NOMO-1 (cell line): ENCODE data around the gene SGK1.

Experiments used
- DNase-seq, 2 experiments: peaks; one replicate each; lab custom pipeline; 2025; ENCODE audit not compliant: unreplicated experiment in 2 of 2; lab: John Stamatoyannopoulos, UW

The SGK1 gene

GRCh38 chr6:134138226-134138975, 179.5 kb downstream of the SGK1 start:
- DNase-seq = no peak

- no peak for DNase-seq
These were observed 183.3 kb downstream of the SGK1 start for GRCh38 chr6:134134654-134135053.

GRCh38 chr6:134132494-134133141, 185.3 kb downstream of the SGK1 start:
- no peak for DNase-seq

- DNase-seq = no peak
These were observed 186.3 kb downstream of the SGK1 start for GRCh38 chr6:134131530-134132139.

- DNase-seq = no peak
These were observed 189.8 kb downstream of the SGK1 start for GRCh38 chr6:134128146-134128545.

GRCh38 chr6:134123666-134124208, 194.2 kb downstream of the SGK1 start:
- peak in 1 of 2 experiments; percentile 46 for DNase-seq

- DNase-seq = no peak
These were observed 195.1 kb downstream of the SGK1 start for GRCh38 chr6:134122775-134123174.

GRCh38 chr6:134119486-134119885, 198.4 kb downstream of the SGK1 start:
- no peak for DNase-seq
